Mesothelial cell of epicardium (in vitro differentiated cells): ENCODE data around the gene CFAP99. TPM values are rescaled to one million over a fixed set of nuclear protein-coding genes. Genes with fewer than 3 reads are reported as not detected.

Source experiments
- DNase-seq, 2 experiments: peaks; one replicate each; pipeline ENCODE4 v3.0.0; 2021; ENCODE audit warnings: low spot score in 2 of 2; ENCODE audit not compliant: unreplicated experiment in 2 of 2
- H3K27ac Mint-ChIP-seq: 2 replicates; pipeline ENCODE4 v1.8.0; 2021; ENCODE audit warnings: mixed read lengths
- H3K27me3 Mint-ChIP-seq: 2 replicates; pipeline ENCODE4 v1.8.0; 2021; ENCODE audit warnings: low read depth, mixed read lengths
- H3K36me3 Mint-ChIP-seq: 2 replicates; pipeline ENCODE4 v1.8.0; 2021; ENCODE audit warnings: mixed read lengths
- H3K4me1 Mint-ChIP-seq: 2 replicates; pipeline ENCODE4 v1.8.0; 2021; ENCODE audit warnings: mixed read lengths
- H3K4me3 Mint-ChIP-seq: 2 replicates; pipeline ENCODE4 v1.8.0; 2021; ENCODE audit warnings: mild to moderate bottlenecking, moderate library complexity, mixed read lengths
- H3K9me3 Mint-ChIP-seq: 2 replicates; pipeline ENCODE4 v1.8.0; 2021; ENCODE audit warnings: mixed read lengths
- CTCF ChIP-seq: fragments of 200-600 bp; sonication (generic); IDR thresholded peaks from one replicate; pipeline ENCODE4 v1.5.0; 2021; ENCODE audit warnings: antibody characterized with exemption; ENCODE audit not compliant: unreplicated experiment
- total RNA-seq: library from RNA; stranded (reverse); gene quantifications from 3 replicates; pipeline ENCODE4 v1.2.1, GENCODE V29; 2021

Gene CFAP99
- total RNA-seq, 1 donor from 2014 or later = not detected

GRCh38 chr4:2442175-2442993 lies 23.6 kb downstream of the CFAP99 start:
- no peaks in the 10 kb centered on the region for H3K36me3 Mint-ChIP-seq
- no peaks in the 10 kb centered on the region for H3K4me1 Mint-ChIP-seq
- TF ChIP-seq CTCF = no peak
- no peaks in the 10 kb centered on the region for H3K27me3 Mint-ChIP-seq
- no peak for DNase-seq
- no peaks in the 10 kb centered on the region for H3K9me3 Mint-ChIP-seq
- no peak overlapping the region for H3K27ac Mint-ChIP-seq
- no peak overlapping the region for H3K4me3 Mint-ChIP-seq

- no peak overlapping the region for H3K27ac Mint-ChIP-seq
- H3K4me1 Mint-ChIP-seq = no peaks in the 10 kb centered on the region
- no peak overlapping the region for H3K4me3 Mint-ChIP-seq
- DNase-seq = no peak
- H3K36me3 Mint-ChIP-seq = no peaks in the 10 kb centered on the region
- H3K9me3 Mint-ChIP-seq = no peaks in the 10 kb centered on the region
- TF ChIP-seq CTCF = no peak
- no peaks in the 10 kb centered on the region for H3K27me3 Mint-ChIP-seq
Observed at GRCh38 chr4:2443061-2443730, 24.4 kb downstream of the CFAP99 start.

GRCh38 chr4:2443956-2444740 lies 25.4 kb downstream of the CFAP99 start:
- no peak for TF ChIP-seq CTCF
- H3K4me3 Mint-ChIP-seq = no peak overlapping the region
- no peaks in the 10 kb centered on the region for H3K9me3 Mint-ChIP-seq
- H3K36me3 Mint-ChIP-seq = no peaks in the 10 kb centered on the region
- no peak for DNase-seq
- H3K4me1 Mint-ChIP-seq = no peaks in the 10 kb centered on the region
- no peaks in the 10 kb centered on the region for H3K27me3 Mint-ChIP-seq
- H3K27ac Mint-ChIP-seq = no peak overlapping the region

- no peaks in the 10 kb centered on the region for H3K36me3 Mint-ChIP-seq
- no peak for TF ChIP-seq CTCF
- H3K4me3 Mint-ChIP-seq = no peak overlapping the region
- H3K9me3 Mint-ChIP-seq = no peaks in the 10 kb centered on the region
- no peak overlapping the region for H3K27ac Mint-ChIP-seq
- H3K4me1 Mint-ChIP-seq = no peaks in the 10 kb centered on the region
- DNase-seq = no peak
- peaks cover 3% of the 10 kb centered on the region for H3K27me3 Mint-ChIP-seq
Observed at GRCh38 chr4:2445130-2445529, 26.4 kb downstream of the CFAP99 start.

GRCh38 chr4:2445571-2445970 lies 26.8 kb downstream of the CFAP99 start:
- no peaks in the 10 kb centered on the region for H3K9me3 Mint-ChIP-seq
- H3K27ac Mint-ChIP-seq = no peak overlapping the region
- peaks cover 3% of the 10 kb centered on the region for H3K27me3 Mint-ChIP-seq
- H3K36me3 Mint-ChIP-seq = no peaks in the 10 kb centered on the region
- H3K4me1 Mint-ChIP-seq = no peaks in the 10 kb centered on the region
- no peak for DNase-seq
- no peak overlapping the region for H3K4me3 Mint-ChIP-seq
- TF ChIP-seq CTCF = no peak
